CD4-positive, alpha-beta T cell treated with Interleukin-4 for 1 hour (primary cell): Measurements from ENCODE around the gene MAMLD1.

Experiments used
- DNase-seq, 2 donors: peaks; one replicate each; pipeline ENCODE4 v3.0.0-alpha.2; 2020 to 2022

Gene MAMLD1

DNA sequence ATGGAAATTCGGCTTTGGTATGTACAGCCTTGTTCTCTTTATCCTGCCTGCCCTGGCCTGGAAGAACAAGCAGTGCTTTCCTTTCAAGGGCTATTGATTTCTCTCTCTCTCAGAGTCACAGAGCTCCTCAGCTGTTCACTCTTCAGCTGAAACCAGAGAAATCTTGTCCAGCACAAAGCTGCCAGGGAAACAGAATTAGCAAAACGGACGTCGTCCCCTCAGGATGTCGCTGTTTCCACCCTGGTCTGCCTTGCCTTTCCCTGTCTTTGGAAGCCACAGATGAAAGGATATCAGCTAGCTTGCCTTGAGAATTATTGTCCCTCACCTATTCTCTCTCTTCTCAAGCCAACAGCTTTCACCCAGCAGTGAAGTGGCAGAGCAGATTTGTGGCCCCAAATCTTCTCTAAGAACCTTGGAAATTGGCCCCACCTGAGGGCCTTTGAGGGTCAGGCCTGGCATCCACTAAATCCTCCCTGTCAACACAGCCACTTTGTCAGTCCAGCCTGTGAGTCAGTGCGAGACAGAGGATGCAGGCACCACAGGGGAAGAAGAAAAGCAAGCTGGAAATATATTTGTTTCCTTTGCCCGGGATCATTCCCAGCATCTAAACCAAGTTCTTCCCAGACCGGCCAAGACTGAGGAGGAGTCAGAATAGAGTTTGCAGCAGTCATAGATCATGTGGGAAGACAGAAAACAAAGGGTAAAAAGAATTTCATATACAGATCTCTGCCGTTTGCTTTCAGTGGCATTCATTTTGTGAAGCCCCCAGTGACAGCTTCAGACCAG is 141.5 kb downstream of the MAMLD1 start:
- DNase-seq, result no peak

DNA sequence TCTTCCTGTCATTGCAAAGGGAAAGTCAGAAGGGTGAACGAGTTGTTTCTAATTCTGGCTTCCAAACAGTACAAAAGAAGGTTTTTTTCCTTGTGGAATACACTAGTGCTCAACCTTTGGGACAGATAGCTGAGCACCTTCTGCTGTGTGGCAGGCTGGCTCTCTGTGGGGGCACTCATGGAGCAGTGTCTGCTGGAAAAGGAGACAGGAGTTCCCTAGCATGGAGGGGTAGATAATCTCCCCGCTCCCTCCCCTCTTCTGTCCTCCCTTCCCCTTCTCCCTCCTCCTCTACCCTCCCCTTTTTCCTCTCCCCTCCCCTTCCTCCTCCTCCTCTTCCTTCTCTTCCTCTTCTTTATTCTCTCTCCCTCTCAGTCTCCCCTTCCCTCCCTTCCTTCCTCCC is 142.9 kb downstream of the MAMLD1 start:
- no peak for DNase-seq

DNA sequence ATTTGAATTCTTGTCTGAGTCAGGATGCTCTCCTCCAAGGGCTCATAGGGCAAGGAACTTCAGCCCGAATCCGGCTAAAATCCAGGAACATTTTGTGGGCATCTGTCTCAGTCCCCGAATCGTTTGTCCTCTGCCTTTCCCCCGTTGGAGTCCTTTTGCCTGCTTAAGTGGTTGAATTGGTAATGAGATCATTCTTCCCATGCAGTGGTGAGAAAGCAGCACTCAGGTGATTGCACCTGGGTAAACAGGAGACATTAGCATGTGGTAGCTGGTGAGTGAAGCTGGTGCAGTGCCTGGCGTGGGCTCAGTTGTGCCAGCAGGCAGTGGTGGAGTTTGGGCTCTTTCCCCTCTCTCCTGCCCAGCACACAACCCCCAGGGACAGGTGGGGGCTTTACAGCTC is 143.4 kb downstream of the MAMLD1 start:
- DNase-seq, result no peak

DNA sequence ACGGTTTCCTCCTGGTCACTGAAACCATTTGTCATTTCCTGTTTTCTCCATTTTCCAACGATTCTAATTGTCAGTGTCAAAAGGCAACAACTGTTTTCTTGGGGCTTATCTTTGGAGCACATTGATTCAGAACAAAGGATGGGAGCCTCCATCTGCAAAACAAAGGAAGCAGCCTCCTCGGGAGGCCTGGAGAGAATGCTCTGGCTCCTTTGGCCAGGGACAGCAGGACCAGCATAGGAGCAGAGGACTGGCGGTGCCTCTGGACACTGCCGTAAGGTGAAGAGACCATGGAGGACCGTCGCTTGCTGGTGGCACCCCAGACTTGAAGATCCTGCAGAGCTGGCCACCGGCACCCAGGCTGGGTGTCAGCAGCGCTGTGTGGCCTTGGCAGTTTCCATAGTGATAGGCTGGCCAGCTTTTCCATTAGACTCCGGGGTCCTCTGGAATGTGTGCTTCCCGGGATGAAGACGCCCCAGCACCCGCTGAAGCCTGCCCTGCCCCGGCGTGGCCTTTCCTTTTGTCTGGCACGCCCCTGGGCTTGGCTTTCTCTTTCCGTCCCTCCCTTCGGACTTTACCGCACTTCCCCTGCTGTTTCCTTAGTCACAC is 144.2 kb downstream of the MAMLD1 start:
- no peak for DNase-seq

DNA sequence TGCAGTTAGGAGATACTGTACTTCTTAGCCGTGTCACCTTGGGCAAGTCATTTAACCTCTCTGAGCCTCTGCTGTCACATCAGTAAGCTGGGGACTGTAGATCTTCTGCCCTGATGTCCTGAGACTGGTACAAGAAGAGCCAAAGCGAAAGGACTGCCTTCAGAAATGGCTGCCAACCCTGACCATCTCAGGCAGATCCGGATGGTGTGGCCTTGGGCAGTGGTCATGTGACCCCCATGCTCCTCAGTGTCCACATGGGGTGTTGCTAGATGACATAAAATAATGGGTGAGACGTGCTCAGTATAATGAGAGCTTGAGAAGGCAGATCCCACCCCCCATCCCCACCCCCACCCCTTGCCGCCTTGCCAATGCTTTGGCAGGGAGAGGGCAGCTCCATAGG is 144.9 kb downstream of the MAMLD1 start:
- DNase-seq, result no peak

DNA sequence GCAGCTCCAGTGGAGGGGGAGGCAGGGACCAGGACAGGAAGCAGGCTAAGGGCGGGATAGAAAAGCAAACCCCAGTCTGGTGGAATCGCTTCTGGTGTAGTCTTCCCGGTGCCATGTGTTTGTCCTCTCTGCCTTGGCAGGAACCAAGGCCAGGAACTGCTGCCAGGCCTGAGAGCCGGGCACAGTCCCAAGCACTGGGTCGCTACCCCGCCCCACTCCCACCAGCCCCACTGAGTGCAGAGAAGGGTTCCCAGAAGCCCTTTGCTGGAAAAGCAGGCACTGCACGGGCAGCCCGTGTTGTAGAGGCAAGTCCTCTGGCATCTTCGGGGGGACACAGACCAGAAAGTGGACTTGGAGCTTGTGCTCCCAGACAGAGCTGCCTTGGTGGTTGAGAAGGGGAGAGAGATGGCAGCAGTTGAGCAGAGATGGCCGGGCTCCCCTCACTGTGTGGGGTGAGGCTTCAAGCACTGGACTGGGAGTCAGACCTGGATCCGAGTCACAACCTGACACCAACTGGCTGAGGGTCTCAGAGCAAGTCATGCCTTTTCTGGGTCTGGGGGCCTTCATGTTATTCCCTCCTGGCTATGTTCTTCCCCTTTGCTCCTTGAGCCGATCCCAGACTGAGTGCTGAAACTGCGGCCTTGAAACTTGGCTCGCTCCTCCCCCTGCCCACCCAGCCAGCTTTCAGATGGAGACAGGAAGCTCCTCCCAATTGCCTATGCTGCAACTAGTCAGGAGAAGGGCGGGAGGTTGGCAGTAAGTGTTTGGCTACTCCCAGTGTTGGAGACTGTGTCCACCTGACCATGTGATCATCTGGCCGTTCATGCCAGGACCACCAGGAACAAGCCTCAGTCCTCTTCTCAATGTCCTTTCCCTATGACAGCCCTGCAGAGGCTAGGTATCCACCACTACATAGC is 145.6 kb downstream of the MAMLD1 start:
- DNase-seq, result no peak

DNA sequence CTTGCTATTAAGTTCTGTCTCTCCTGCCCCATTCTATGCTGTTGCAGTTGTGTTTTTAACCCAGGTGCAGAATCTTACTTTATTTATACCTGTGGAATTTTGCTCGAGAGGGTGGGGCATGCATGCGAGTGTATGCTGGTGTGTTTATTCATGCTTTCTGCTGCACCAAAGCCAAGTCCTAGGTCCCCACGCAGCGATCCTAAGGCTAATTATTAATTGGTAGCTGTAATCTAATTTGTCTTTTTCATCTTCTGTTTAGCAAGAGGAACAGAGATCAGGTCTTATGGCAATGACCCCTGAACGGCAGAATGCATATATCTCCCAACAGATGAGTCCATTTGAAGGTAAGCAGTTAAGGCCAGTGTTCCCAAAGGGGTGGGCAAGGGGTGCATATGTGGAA is 146.6 kb downstream of the MAMLD1 start:
- DNase-seq, result no peak

DNA sequence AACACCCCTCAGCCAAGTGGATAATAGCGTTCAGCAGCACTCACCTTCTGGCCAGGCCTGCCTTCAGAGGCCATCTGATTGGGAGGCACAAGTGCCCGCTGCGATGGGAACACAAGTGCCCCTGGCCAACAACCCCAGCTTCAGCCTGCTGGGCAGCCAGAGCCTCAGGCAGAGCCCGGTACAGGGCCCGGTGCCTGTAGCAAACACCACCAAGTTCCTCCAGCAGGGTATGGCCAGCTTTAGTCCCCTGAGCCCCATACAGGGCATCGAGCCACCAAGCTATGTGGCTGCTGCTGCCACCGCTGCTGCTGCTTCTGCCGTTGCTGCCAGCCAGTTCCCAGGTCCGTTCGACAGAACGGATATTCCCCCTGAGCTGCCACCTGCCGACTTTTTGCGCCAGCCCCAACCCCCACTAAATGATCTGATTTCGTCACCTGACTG is 149.4 kb downstream of the MAMLD1 start:
- no peak for DNase-seq

DNA sequence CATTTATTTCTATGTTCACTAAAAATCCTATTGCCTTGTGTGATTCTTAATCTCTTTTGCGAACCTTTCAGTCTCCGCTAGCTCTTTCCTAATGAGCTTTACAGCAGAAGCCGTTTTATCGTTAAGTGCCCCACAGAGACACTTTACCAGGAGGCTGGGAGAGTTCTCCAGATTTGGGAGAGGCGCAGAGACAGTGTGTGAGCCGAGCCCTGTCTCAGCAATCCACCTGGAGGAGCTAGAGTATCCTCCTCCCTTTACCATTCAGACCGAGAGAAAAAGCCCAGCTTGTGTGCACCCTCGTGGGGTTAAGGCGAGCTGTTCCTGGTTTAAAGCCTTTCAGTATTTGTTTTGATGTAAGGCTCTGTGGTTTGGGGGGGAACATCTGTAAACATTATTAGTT is 150.4 kb downstream of the MAMLD1 start:
- DNase-seq, result no peak

DNA sequence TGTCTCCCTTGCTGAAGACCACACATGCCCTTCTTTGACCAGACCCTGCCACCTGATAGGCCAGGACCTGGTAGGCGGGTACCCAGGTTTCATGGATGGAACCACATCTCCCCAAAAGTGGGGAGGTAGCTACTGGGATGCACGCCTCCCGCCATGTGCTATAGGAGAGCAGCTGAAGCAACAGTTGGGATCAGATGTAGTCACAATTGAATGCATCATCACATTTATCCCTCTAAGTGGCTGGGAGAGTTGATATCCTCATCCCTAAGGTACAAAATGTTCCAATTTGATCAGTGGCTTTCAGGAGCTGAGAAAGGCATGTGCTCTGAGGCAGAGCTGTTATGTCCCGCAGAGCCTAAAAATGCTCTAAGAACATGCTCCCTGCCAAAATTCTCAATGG is 151.3 kb downstream of the MAMLD1 start:
- DNase-seq, result no peak

DNA sequence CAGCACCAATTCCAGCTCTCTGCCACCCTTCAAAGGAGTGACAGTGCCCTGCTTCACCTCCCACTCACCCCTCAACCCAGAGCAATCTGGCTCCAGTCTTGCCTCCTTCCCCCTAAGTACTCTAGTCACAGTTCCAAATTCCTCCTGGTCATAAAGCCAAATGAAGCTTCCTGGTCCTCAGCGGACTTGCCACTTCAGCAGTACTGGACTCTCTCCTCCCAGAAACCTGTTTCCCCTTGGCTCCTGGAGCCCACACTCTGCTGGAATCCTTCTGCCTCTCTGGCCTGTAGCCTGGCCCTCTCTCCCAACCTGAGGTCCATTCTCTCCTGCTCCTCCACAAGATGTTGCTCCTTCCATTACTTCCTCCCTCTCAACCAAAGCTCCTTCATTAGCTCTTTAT is 152.7 kb downstream of the MAMLD1 start:
- DNase-seq, result no peak

DNA sequence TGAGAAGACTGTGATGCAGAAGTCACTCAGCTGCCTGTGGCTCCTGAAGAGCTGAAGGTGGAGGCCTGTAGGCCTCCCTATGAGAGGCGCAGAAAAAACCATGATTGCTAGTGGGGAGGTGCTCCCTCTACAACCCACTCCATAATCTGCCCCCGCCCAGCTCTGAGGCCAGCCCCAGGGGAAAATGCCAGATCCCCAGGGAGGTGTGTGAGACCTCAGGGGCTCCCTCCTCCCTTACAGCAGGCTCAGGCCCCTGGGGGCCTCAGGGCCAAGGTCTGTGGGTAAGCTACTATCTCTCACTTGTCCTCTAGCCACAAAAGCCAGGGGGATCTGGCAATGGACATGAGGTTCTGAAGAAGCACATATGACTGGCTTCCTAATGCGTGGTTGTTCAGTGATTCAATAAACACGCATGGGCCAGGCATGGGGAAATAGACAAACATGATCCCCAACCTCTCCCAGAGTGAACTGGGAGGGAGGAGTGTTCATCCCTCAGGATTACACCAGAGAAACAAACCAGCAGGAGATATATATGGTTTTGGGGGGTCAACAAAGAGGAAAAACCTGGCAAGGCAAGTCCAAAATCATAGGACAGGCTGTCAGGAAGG is 154.3 kb downstream of the MAMLD1 start:
- DNase-seq, result no peak

DNA sequence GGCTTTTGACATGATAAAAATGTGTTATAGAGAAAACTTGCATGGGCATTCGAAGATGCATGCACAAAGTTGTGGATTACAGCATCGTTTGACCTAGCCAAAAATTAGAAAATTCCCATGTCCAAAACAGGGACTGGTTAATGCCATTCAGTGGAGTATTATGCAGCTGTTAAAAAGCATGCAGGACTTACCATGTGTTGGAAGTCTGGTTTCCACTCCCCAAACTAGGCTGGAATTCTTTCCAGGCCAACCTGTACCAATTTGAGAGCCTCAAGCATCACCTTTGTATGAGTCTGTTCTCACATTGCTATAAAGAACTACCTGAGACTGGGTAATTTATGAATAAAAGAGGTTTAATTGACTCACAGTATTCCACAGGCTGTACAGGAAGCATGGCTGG is 159.4 kb downstream of the MAMLD1 start:
- no peak for DNase-seq

DNA sequence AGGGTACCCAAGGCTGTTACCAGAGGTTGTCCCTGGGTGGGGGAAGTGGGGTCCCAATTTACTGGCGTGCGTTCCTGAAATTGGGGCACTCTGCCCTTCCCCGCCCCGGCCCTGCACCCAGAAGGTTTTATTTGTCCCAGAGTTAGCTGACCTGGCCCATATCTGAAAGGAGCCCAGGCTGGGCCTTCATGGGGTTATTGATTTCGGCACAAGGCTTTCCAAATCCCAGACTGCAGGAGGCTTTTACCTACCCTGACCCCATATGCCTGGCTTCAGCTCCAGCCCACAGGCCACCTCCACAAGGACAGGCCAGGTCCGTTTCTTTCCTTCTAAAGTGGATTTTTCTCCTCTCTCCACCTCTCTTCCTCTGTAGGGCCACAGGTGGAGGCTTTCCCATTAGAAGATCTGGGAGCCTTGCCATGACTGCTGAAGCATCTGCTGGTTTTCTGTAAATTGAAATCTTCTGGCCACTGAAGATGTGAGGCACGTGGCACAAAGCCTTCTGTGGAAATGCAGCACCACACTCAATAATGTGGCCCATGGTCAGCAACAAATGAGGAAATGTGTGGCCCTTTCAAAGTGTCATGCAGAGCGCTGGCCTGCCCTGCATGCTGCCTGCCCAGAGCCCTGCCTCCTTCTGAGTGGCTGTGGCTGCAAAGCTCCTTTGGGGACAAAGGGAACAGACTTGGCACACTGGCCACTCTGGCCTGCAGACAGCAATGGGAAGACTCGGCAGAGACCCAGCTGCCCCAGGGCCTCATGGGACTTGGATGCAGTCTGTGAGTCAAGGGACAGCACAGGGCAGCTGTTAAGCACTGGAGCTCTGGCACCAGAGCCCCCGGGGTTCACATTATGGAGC is 162.2 kb downstream of the MAMLD1 start:
- DNase-seq, result no peak

DNA sequence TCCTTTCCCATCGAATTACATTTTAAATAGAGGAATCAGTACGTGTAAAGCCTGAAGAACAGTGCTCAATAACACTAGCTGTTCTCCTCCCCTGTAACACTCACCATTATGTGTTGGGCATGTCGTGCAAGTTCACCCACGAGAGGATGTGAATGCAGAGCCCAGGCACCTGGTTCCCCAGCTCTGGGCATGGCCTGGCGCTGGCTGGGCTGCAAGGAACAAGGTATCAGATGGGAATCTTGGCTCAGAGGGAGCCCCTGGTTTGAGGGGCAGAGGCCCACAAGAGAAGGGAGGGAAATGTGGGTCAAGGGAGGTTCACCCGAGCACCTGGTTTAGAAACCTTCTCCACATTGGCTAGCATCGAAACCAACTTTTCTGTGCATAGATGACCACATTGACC is 163.6 kb downstream of the MAMLD1 start:
- no peak for DNase-seq

DNA sequence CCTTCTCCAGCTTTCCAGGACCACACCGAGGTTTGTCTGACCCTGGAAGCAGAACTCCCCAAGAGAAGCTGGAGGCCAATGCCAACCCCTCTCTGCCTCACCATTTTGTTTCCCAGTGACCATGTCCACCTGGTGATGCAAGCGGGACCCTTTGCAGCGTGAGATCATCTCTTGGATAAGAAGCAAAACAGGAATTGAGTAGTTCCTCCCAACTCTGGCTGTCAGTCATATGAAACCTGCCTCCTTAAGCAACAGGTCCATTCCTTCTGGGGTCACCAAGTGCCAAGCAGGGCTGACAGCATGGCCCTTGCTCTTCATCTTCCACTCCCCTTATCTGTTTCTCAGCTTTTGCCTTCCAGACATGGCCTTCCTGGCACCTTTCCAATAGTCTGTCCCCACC is 164.0 kb downstream of the MAMLD1 start:
- DNase-seq, result no peak

DNA sequence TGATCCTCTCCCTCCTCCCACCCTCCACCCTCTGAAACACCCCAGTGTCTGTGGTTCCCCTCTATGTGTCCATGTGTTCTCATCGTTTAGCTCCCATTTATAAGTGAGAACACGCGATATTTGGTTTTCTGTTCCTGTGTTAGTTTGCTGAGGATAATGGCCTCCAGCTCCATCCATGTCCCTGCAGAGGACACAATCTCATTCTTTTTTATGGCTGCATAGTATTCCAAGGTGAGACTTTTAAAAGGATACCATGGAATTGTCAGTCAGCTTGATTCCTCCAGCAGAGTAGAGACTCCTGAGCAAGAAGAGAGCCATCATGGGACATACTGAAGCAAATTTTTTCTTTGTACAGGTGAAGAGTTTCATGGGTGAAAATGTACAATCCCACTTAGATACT is 166.5 kb downstream of the MAMLD1 start:
- DNase-seq, result no peak

DNA sequence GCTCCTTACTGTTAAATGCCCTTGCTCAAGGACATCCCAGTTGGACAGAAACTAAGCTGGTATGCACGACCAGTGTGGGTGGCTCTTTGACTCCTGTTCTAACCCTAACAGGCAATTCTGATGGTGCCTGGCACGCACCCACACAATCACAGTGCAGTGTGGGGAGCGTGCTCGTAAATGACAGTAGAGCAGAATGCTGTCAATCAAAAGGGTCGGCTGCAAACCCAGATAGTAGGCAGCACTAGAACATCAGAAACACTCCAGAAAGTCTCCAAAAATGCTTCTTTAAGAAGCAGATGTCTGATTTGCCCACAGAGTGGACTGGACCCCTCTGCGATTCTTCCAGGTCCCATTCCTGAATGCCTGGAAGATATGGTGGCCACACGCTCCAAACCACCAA is 167.7 kb downstream of the MAMLD1 start:
- DNase-seq, result no peak

DNA sequence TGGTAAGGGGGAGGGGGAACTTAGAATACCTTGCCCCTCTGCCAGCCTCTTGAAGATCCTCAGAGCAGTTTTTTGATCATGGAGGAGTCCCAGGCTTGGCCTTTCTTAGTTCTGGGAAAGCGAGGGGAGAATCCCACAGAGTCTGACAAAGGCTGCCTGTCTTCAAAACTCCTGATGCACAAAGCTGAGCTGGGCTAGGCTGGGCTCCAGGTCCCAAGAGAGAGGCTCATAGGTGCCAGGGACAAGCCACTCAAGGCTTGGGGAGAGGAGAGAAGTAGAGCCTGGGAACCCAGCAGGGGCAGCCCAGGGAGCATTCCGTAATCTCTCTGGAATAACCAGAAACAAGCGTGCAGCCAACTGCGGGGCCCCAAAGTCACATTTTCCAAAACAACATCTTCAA is 168.3 kb downstream of the MAMLD1 start:
- no peak for DNase-seq

DNA sequence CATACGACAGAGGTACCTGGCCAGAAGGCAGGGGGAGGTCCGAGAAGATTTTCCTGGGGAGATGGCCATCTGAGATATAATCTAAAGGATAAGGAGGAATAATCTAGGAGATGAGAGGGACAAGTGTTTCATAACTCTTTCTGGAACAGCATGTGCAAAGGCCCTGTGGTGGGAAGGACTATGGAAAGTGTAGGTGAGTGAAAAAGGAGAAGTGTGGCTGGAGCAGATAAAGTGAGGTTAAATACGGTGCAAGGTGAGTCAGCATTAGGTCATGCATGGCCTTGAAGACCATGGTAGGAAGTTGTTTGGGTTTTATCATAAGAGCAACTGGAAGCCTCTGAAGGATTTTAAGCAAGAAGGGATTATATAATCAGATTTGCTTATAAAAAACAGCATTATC is 170.7 kb downstream of the MAMLD1 start:
- no peak for DNase-seq

DNA sequence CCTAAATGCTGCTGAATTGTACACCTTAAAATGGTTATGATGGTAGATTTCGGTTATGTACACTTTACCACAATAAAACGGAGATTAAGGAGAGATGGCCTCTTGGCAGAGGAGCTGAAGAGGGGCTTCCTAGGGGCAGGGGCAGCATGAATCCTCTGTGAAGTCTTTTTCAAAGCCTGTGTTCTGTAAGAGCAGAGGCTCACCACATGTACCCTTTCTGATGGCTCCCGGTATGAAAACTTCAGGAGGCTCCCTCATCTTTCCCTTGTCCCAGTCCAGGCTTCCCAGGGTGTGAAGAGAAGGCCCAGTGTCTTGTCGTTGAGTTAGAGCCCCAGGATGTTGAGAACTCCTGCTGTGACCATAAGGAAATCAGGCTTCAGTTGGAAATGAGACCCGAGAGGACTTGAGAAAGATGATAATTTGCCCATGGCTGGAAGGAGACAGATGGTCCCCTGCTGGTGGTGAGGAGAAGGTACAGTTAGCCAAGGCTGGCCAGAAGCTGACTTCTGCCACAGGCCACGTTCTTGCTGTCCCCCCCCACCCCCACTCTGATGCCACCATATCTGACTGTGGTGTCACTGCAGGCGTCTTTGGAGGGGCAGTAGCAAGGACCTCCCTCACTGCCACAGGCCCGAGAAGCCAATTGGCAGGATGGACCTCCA is 173.5 kb downstream of the MAMLD1 start:
- no peak for DNase-seq

DNA sequence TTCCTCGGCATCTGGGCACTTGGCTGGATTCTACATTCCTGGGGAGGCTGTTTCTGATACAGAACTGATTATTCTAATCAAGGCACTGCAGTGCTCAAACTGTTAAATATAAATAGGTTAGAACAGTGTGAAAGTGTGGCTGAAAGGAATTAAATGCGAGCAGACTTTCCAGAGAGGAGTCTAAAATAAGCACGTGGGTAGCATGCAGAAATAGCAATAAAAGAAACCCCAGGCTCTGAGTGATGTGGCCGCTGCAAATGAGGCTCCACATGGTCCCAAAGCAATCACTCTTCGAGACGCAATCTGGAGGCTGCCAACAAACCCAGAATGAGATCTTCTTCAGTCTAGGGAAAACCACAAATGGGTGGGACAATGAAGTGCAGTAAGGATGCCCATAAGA is 174.7 kb downstream of the MAMLD1 start:
- DNase-seq, result no peak
